GM18861 (cell line): Measurements from ENCODE around the gene ELOVL6.
A peak's percentile ranks its signal among the peaks of the same experiment; 100 is the strongest.
"Not testable (repeated sequence)": the region's sequence is repeated elsewhere in the genome, so short reads cannot be mapped to it uniquely, and the experiment has no call there.

Experiments used
- ATAC-seq: cut with Tn5 transposase; IDR thresholded peaks from one replicate; pipeline ENCODE4 v1.9.1; 2021; ENCODE audit not compliant: unreplicated experiment

The ELOVL6 gene

DNA sequence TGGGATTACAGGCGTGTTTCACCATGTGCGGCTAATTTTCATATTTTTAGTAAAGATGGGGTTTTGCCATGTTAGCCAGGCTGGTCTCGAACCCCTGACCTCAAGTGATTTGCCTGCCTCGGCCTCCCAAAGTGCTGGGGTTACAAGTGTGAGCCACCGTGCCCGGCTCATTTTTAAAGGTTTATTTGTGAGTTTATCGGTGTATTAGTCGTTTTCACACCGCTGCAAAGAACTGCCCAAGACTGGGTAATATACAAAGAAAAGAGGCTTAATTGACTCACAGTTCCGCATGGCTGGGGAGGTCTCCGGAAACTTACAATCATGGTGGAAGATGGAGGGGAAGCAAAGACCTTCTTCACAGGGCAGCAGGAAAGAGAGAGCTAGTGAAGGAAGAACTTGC, 159.3 kb downstream of the ELOVL6 start:
- not testable (repeated sequence) for ATAC-seq

DNA sequence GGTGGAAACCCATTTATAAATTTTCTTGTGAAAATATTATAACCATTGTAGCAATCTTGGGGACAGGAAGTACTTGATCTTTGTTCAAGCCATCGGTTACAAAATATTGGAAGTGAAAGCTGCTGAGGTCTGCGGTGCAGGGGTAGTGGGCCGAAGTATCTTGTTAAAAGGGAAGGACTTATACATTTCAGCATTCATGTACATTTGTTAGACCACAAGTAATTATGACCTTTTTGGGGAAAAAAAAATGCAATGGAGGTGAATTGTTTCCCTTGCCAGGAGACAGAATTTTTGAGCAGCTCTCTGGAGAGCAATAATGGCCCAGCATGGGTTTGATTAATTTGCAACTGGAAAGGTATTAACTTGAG, 164.4 kb downstream of the ELOVL6 start:
- ATAC-seq = peak; percentile 98

DNA sequence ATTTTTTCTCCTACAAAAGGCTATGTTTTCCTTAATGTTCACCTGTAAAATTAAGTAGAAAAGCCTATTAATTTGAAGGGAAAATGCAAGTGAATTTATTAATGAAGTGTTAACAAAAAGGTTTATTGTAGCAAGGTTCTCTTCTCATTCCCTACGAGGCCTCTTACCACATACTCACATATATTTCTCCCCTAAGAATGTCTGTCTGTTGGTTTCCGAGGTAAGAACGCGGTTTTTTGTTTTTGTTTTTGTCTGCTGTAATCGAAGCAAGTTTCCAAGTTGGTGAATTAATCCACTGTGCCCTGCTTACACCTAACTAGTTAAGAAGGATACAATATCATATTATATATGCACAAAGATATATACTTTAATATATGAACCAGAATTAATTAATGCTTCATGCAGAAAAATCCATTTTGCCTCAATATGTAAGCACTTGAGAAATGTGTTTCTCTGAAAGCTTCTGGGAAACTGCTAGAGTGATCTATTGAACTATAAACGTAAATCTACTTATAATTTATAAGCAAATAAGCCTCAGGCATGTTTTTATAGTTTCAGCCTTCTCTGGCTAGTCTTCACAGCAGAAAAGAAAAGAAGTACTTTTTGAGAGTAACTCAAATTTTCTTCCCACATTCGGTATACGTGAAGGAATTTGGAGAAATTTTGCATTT, 164.9 kb downstream of the ELOVL6 start:
- no peak for ATAC-seq

DNA sequence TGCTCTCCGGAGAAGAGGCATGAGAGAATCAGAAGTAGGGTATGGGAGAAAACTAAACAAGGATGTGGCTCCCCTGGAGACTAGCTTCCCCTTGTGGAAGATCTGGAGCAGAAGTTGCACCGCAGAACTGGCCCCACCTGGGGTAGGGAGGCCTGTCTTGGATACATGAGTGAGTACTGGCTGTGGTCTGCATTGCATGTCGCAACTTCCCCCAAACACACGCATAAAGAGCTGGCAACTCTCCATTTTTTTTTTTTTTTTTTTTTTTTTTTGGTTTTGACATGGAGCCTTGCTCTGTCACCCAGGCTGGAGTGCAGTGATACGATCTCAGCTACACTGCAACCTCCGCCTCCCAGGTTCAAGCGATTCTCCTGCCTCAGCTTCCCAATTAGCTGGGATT, 165.8 kb downstream of the ELOVL6 start:
- ATAC-seq = no peak

DNA sequence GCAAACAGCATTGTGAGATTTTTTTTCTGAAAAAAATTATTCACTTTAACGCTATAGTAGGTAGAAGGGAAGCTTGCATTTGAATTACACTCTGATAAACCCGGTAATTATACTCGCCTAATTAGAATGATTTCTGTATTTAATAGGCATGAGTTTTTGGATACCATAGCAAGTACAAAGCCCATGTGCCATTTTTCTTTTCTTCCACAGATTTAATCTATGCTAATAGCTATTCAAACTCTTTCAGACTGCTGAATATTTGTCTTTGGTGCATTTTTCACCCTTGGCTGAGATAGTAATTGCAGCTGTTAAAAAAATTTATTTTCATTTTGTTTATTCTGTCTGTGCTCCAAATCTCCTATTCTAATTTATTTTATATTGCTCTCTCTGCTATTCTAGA, 172.7 kb downstream of the ELOVL6 start:
- ATAC-seq = no peak

- ATAC-seq = no peak
Observed at GRCh38 chr4:110025056-110025455, 173.4 kb downstream of the ELOVL6 start.

DNA sequence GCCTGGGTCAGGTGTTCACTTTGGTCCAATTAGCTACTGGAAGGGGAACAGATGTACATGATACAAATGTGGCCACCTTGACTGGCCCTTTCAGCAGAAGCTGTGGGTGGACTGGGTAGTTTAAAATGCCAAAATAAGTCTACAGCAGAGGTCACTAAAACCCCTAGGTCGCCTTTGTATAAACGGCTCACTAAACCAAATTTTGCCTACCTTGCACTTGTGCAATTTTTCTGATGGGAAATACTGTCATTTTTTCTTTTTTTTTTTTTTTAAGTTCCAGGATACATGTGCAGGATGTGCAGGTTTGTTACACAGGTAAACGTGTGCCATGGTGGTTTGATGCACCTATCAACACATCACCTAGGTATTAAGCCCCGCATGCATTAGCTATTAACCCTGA, 176.0 kb downstream of the ELOVL6 start:
- ATAC-seq = no peak

- ATAC-seq = no peak
Observed at GRCh38 chr4:110020646-110021443, 177.6 kb downstream of the ELOVL6 start.

DNA sequence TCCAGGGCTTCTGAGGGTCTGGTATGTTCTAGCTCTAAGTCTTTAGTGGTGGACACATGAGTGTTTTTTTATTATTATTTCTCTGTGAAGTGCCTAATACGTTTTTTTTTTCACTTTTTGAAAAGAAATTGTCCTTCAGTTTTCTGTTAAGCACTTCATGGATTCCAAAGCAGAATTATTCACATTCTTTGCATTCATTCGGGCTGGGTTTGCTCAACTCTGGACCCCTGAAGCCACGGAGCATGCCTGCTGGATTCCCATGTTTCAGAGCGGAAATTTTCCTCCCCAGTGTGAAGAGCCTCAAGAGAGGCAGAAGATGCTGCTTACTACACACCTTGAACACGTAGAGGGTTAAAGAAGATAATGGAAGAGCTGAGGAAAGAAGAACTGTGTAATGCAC, 178.3 kb downstream of the ELOVL6 start:
- no peak for ATAC-seq

GRCh38 chr4:110019153-110019552, 179.3 kb downstream of the ELOVL6 start:
- no peak for ATAC-seq

DNA sequence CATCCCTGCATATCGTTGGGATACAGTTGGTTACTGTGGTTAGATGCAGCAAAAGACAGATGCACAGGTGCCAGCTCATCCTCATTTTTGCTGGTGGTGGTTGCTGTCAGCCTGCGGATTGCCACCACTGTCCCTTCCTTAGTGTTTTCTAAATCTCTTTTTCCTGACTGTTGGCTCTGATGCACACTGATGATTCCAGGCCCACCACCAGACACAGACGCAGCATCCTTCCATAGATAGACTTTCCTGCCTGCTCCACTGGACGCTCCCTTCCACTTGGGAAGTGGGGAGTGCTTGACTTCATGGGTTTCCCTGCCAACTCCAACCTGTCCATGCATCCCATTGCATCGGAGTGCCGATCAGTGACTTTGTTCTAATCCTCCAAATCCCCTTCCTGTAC, 184.2 kb downstream of the ELOVL6 start:
- ATAC-seq = no peak

GRCh38 chr4:110012917-110013316, 185.5 kb downstream of the ELOVL6 start:
- ATAC-seq = no peak

- ATAC-seq = no peak
Observed at GRCh38 chr4:110010797-110011196, 187.6 kb downstream of the ELOVL6 start.

GRCh38 chr4:110009550-110009949, 188.9 kb downstream of the ELOVL6 start:
- no peak for ATAC-seq

DNA sequence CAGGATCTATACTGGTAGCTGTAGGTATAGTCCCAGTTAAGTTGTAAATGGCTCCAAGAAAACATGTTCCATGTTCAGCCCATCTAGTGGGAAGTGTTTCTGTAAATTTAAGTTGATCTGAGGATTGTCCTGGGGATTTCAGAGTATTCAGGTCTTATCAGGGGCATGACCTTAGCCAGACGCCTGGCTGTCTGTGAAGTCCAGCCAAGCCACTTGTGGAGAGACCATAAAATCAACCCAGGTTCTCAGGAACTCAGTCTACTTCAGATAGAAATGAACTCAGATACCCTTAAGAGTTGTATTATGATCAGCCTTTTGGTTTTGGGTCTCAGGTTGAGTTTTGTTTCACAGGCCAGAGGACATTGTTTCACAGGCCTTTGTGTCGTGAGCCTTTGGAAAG, 189.9 kb downstream of the ELOVL6 start:
- ATAC-seq = no peak

DNA sequence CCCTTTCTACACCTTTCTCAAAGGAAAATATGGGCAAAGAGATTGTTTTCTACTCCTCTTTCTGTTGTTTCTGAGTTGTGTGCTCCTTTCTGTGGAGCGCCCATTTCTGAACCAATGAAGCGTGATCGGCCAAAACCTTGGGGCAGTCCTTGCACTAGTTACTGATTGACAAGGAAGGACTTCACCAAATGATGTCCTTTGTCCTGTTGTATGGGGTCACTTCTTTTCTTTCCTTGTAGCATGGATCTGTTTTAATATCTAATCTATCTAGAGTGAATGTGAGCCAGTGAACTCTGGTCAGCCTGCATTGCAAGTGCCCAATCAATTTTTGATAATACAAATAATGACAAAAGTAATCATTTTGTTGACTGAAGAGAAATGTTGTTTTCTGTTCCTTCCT, 191.2 kb downstream of the ELOVL6 start:
- ATAC-seq = no peak

- ATAC-seq = peak; percentile 76
Observed at GRCh38 chr4:110005461-110006056, 192.9 kb downstream of the ELOVL6 start.

GRCh38 chr4:110004556-110004955, 193.9 kb downstream of the ELOVL6 start:
- no peak for ATAC-seq

- no peak for ATAC-seq
Observed at GRCh38 chr4:110003401-110004187, 194.8 kb downstream of the ELOVL6 start.

DNA sequence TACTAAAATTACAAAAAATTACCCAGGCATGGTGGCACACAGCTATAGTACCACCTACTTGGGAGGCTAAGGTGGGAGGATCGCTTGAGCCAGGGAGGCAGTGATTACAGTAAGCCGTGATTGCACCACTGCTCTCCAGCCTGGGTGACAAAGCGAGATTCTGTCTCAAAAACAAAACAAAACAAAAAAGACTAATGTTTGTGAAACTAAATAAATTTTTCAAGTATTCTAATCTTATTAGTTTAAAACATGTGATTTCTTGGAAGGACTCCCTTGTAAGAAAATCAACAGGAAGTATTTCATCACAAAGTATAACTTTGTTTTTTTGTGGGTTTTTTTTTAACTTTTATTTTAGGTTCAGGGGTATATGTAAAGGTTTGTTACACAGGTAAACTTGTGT, 196.1 kb downstream of the ELOVL6 start:
- ATAC-seq = no peak

GRCh38 chr4:109999585-109999912, 198.9 kb downstream of the ELOVL6 start:
- no peak for ATAC-seq
